NOMO-1 treated with DMSO at 0.1 percent for 48 hours (cell line): ENCODE results near the gene ACSS1.

Experiments used
- DNase-seq: peaks from one replicate; lab custom pipeline; 2025; ENCODE audit not compliant: unreplicated experiment; lab: John Stamatoyannopoulos, UW

Gene ACSS1

DNA sequence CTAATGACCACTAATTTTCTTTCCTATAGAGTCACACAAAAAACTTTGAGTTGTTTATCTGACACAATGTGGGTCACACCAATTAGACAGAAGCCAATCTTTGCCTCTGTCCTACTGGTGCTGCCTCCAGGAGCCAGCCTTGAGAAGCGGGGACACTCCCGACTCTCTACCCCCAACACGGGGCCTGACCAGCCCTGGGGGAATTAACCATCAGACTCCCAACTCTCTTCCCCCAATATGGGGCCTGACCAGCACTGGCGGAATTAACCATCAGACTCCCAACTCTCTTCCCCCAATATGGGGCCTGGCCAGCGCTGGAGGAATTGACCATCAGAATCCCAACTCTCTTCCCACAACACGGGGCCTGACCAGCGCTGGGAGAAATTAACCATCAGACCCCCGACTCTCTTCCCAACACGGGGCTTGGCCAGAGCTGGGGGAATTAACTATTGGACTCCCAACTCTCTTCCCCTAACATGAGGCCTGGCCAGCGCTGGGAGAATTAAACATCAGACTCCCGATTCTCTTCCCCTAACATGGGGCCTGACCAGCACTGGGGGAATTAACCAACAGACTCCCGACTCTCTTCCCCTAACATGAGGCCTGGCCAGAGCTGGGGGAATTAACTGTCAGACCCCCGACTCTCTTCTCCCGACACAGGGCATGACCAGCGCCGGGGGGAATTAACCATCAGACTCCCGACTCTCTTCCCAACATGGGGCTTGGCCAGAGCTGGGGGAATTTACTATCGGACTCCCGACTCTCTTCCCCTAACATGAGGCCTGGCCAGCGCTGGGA, 96.4 kb downstream of the ACSS1 start:
- no peak for DNase-seq

DNA sequence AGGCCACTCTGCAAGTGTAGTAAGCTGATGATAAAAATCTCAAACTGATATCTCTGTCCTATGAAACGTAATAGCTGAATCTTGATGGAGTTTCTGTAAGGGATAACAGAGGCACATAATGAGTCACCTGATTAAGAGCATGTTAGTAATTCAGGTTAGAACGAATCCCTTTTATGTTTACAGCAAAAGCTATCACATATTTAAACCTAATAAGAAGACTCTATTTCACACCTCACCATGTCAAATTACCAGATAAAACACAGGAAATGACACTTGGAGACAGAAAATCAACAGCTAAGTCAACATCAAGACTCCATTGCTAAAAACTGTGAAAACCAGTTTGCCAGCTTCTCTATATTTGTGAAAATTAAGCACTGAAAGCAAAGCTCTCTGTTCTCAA, 97.1 kb downstream of the ACSS1 start:
- DNase-seq = no peak

DNA sequence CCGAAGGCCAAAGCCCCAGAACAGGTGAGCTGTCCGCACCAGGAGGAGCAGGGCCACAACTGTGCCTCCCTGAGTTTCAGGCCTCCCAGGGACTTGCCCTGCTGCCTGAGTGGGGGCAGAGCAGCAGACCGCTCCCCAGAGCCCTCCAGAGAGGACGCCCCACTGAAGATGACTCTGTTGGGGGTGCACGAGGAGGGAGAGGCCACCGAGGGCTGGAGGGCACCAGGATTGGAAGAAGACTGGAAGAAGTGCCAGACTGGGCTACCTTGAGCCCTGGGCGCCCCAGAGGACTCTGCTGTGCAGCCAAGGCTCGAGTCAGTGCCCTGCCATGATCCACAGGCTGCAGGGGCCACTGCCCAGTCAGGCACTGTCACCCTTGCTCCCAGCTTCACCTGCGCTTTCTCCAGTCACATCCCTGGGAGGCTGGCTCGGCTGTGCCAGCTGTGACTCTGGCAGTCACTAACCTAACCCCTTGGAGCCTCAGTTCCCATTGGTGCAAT, 97.6 kb downstream of the ACSS1 start:
- no peak for DNase-seq

DNA sequence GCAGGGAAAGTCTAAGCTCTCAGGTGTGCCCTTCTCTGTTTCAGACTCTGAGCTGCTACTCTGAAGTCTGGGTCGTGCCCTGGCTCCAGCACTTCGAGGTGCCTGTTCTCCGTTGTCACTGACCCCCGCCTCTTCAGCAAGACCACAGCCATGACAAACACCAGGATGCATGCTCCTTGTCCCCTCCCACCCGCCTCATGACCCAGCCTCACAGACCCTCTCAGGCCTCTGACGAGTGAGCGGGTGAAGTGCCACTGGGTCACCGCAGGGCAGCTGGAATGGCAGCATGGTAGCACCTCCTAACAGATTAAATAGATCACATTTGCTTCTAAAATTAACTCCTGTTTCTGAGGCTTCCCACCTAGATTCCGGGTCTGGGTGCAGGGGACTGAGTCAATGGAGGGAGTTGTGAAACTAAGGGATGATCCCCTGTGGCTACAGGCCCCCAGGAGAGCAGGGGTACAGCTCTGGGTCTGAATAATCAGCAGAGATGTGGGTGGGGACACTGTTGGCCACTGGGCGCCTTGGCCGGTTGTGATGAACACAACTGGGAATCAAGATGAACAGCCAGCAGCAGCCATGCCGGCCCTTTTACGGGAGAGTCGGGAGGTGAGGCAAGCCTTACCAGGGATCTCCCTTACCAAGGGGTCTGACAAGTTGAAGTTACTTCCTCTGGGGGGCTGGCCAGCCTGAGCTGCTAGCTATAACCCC, 98.2 kb downstream of the ACSS1 start:
- DNase-seq = no peak

DNA sequence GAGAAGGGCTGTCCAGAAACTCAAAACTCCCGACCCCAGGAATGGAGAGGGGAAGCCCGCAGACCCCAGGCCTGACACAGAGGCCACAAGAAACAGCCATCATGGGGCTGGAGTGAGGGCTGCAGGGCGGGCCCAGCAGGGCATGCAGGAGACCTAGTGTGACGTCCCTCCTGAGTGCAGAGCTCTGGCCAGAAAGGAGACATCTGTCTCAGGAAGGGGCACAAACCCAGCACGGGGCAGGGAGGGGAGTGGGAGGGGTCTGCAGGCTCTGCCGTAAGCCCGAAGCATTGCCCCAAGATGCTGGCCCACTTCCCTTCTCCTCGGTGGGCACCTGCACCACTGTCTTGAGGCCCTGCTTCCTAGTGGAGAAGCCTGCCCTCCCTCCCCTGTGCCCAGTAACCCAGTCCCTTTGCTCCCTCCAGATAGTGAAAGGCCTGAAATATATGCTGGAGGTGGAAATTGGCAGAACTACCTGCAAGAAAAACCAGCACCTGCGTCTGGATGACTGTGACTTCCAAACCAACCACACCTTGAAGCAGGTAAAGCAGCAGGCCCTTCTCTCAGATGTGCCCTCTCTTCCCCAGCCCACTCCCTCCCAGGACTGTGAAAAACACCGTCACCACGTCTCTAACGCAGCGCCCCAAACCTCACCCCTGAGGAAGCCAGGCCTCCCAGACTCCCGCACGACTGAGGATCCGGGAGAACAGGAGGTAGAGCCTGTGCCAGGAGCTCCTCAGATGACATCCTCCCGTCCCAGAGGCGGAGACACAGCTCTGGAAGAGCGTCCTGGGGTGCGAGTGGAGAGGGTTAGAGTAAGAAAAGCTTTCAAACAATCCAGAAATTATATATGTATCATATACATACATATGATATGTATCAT, 99.2 kb downstream of the ACSS1 start:
- DNase-seq = no peak

DNA sequence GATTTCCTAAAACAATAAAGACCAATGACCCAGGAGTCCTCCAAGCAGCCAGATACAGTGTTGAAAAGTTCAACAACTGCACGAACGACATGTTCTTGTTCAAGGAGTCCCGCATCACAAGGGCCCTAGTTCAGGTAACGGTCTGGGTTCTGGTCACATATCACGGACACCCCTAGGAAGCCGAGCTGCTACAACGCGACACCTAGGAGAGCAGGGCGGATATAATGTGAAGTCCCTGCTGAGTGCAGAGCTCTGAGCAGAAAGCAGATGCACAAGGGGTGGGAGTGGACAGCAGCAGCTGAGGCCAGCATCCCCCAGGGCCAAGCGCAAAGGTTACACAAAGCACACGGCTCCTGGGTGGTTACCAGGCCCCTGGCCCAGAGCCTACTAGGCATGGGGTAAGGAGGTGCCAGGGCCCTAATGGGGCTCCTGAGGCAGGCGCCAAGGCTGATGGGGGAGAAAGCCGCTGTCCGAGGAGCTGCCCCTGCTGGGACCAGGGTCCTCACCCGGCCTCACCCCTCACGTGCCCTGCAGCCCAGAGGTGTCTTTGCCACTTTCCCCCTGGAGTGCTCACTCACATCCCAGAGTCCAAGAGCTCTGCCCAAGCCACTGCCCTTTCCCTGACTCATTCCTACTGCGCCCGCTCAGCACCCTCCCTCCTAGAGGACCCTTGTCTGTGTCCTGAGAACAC, 100.5 kb downstream of the ACSS1 start:
- no peak for DNase-seq
